Stimulated activated naive CD4-positive, alpha-beta T cell (primary cell): ENCODE results near the gene LRRC3C.
"Not testable (repeated sequence)": the region's sequence is repeated elsewhere in the genome, so short reads cannot be mapped to it uniquely, and the experiment has no call there.

Experiments used
- DNase-seq, 6 experiments: peaks; one replicate each; lab custom pipeline; 2025; lab: John Stamatoyannopoulos, UW

LRRC3C gene, protein sequence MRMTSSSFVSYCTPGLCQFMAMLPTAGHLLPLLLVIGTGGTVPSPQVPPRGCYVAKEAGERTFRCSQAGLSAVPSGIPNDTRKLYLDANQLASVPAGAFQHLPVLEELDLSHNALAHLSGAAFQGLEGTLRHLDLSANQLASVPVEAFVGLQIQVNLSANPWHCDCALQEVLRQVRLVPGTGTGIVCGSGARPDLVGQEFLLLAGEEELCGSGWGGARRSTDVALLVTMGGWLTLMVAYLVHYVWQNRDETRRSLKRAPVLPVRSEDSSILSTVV

DNA sequence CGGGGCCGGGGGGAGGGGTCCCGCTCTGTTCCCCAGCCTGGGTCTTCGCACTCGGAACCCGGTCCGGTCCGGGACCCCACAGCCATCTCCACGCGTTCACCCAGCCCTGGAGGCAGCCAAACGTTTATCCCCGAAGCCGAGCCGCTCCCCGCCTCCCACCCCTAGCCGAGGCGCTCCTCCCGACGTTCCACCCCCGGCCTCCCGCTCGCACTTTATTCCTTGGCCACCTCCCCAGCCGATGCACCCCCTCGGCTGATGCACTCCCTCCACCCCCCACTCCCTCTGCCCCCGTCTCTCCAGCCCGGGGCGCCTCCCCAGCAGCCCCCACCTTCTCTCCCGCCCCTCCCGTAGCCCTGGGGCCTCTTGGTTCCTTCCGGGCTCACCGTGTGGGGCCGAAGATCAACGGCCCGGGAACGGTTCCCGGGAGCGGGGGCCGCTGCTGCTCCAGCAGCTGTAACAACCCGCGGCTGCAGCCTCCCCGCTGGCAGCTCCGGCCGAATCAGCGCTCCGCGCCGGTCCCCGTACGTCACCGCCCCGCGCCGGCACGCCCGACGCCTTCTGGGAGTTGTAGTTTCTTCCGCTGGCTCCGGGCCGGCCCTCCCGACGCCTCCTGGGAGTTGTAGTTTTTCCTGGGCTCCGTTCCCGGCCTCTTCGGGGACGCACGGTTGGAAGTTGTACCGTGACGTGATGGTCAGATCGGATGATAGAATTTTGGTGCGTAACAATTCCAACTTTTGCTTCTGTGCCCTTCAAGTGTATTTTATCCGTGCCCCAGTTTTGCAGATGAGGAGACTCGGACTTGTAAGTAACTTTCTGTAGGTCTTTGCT is at the start of gene LRRC3C, which contains the start of gene ORMDL3:
Gene LRRC3C, plus strand, starts transcription at position 632 of the 828 bp plus-strand sequence. CDS start 13,792 bp downstream, outside the sequence.
Gene ORMDL3, minus strand, starts transcription at position 501 of the 828 bp plus-strand sequence. CDS start 3,398 bp downstream, outside the sequence.
- peak; percentile 81 to 91 (median 86) for DNase-seq

DNA sequence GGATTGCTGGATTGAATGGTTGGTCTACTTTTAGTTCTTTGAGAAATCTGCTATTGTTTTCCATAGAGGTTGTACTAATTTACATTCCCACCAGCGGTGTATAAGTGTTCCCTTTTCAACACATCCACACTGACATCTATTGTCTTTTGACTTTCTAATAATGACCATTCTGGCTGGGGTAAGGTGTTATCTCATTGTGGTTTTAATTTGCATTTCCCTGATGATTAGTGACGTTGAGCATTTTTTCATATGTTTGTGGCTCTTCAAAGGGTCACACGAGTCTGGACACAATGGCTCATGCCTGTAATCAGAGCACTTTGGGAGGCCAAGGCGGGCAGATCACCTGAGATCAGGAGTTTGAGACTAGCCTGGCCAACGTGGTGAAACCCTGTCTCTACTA is 41.4 kb upstream of the LRRC3C start:
- not testable (repeated sequence) for DNase-seq

DNA sequence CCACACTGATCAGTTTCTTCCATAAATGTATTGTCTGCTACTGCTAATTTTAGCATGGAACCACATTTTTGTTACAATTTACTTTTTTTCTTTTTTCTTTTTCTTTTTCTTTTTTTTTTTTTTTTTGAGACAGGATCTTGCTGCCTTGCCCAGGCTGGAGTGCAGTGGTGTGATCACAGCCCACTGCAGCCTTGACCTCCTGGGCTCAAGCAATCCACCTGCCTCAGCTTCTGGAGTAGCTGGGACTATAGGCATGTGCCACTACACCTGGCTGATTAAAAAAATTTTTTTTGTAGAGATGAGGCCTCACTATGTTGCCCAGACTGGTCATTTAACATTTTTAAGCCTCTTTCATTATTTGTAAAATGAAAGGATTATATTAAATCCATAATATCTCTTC is 40.5 kb upstream of the LRRC3C start:
- DNase-seq = no peak

DNA sequence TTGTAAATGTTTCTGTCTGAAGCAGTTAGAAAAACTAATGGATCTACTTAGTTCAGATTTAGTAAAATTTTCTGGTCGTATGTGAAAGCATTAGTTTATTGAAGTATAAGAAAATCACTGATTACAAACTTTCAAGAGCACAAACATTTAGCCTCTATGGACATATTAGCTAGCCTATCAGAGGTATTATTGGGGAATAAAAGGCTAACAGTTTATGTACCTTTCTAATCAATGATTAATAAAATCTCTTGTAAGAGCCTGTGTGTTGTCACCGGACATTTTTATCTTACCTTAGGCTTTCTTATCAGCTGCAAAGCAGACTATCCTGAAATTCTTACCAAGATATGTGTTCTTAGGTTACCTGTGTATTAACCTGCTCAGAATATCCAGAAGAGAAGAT is 38.3 kb upstream of the LRRC3C start:
- DNase-seq = no peak

DNA sequence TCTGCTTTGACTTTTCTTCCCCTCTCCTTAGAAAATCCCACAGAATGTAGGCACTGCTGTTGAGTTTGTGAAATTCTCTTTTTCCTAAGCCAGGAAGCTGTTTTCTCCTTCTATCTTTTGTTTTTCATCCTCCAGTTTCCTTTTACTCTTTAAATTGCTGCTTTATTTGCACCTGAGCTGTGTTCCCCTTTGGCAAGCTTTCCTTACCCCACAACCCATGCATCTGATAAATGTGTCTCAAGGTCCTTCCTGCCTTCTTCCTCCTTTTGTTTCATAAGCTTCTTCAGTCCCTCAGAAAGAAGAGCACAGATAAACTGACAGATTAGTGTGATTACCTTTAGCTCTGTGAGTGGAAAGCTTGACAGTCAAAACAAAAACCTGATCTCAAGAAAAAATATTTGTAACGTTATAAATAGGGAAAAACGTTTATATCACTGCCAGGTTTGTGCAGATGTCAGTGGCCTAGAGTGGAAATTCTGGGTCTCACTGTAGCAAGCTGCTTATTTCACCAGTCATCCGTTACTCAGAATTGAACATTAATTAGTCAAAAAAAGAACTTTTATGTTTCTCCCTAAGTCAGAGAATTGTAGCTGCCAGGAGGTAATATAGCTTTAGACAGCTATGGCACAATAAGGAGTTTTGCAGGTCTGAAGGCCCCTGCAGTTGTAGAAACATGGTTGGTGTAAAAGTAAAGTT is 32.7 kb upstream of the LRRC3C start:
- DNase-seq = no peak

DNA sequence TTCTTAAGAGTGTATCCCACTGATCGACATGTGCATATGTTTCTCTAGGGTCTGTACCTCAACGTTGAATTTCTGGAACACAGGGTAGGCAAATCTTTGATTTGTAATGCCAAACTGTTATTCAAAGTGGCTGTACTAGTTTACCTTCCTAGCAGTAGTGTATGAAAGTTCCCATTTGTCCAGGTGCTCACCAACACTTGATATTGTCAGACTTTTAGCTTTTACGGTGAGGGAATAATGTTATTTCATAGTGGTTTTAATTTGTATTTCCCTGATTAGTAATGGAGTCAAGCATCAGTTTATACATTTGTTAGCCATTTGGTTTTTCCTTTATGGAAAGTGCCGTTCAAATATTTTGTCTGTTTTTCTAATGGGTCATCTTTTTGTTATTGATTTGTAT is 29.4 kb upstream of the LRRC3C start:
- DNase-seq = no peak

DNA sequence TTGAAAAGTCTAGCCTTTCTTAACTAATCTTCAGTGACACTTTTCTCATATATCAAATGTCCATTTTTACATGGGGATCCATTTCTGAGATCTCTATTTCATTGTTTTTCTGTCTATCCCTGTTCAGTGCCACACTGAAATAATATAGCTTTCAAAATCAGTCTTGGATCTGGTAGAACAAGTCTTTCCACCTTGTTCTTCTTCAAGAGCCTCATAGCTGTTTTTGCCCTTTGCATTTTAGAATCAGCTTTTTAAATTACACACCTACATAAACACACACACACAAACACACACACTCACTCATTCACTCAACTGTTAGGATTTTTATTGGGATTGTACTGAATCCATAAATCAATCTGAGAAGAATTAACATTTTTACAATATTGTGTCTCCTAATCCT is 28.3 kb upstream of the LRRC3C start:
- no peak for DNase-seq

DNA sequence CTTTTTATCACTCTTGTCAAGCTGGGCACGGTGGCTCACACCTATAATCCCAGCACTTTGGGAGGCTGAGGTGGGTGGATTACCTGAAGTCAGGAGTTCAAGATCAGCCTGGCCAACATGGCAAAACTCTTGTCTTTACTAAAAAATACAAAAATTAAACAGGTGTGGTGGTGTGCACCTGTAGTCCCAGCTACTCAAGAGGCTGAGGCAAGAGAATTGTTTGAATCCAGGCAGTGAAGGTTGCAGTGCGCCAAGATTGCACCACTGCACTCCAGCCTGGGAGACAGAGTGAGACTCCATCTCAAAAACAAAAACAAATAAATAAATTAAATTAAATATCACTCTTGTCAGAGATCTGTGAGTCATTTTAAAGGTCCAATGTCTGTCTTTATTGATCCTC is 25.5 kb upstream of the LRRC3C start:
- not testable (repeated sequence) for DNase-seq

DNA sequence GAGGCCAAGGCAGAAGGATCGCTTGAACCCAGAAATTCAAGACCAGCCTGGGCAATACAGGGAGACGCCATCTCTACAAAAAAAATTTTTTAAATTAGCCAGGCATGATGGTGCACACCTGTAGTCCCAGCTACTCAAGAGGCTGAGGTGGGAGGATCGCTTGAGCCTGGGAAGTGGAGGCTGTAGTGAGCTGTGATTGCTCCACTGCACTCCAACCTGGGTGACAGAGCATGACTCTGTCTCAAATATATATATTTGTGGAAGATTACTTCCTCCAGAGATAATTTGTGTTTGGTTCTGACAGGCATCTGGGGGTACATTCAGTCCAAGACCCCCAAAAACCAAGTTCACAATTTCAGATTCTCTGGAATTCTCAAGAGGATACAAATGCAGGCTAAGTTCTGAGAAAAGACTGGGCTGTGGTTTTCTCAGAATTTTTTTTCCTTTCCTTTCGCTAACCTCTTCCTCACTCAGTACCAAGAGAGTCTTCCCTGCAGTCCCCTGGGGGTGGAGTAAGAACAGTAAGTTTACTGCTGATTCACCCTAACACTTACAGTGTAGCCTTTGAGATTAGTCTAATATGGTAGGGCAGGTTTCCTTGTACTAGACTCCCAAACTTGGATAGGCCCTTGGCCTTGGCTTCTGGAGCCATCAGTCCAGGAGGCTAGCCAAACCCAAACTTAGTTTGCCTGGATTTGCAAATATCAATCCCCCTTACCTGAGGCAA is 24.2 kb upstream of the LRRC3C start:
- no peak for DNase-seq

DNA sequence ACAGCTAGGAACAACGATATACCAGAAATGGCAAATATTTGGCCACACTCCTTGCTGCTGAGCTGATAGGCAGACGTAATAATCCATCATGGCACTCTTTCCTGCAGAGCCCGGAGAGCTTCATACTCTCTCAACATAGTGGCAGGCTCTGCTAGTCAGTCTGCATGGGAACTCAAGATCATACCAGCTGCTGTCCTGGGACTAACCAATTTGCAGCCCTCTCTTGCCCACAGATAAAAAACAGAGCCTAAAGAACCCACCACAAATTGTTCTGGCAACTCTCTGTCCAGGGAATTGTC is 22.6 kb upstream of the LRRC3C start:
- no peak for DNase-seq

DNA sequence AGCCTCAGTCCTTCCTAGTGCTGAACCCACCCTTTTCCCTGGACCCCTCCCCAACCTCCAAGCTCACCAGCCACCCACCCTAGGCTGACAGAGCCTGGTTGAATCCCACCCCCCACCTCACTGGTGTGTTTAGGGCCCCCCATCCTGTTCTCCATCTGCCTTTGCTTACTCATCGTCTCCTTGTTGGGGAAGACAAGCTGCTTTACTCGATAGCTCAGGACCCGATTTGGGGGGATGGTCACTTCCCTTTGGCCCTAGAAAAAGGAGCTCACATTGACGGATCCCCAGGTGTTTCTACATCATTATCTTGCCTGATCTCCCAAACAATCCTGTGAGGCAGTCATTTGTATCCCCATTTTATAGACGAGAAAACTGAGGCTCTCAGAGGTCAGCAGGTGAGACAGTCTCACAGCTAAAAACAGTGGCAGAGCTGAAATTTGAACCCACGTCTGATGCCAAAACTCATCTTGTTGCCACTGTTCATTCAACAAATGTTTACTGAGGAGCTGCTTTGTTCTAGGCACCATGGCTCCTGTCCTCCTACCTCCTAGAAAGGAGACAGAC is 18.7 kb upstream of the LRRC3C start:
- no peak for DNase-seq

DNA sequence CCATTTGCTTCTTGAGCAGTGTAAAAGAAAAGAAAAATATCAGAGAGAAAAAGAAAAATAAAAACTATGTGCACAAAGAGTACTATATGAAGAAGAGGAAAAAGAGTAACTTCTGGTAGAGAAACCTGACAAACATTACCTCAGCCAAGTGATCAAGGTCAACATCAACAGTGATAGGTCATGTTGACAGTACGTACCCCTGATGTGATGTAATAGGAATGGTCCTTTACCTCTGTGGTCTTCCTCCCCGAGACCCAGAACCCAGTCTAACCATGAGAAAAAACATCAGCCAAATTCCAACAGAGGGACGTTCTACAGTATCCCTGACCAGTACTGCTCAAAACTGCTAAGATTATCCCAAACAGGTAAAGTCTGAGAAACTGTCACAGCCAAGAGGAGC is 13.5 kb upstream of the LRRC3C start:
- no peak for DNase-seq

DNA sequence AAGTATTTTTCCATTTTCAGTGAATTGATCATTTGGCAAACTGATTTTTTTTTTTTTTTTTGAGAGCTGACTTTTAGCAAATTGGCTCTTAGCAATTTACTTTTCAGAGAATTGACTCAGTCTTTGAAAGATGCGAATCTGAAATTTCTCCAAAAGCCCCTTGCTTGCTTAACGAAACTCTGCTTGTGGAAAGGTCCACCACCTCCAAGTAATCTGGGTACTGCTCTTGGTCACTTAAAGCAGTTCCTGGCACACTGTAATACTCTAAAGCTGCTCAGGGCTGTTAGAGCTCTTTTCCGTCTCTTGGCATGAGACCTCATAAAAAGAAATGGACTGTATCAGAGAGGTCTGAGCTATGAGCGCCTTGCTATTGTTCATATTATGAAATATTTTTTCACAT is 12.0 kb upstream of the LRRC3C start:
- DNase-seq = no peak

DNA sequence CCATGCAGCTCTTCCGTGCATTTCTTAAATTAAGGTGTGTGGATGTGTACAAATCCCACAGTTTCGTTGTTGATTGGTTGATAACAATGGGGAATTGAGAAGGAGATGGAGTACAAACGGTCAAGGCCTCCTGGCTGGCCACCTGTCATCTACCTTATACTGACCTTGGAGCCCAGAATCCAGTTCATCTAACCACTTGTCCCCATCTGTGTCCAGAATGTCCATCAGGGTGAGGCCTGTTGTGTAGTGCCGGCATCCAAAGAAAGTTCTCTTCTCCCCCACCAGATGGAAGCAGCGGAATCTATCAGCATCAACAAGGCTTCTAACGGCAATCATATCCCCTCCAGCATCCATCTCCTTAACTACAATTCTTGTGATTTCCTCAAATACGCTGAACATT is 10.6 kb upstream of the LRRC3C start:
- DNase-seq = no peak

DNA sequence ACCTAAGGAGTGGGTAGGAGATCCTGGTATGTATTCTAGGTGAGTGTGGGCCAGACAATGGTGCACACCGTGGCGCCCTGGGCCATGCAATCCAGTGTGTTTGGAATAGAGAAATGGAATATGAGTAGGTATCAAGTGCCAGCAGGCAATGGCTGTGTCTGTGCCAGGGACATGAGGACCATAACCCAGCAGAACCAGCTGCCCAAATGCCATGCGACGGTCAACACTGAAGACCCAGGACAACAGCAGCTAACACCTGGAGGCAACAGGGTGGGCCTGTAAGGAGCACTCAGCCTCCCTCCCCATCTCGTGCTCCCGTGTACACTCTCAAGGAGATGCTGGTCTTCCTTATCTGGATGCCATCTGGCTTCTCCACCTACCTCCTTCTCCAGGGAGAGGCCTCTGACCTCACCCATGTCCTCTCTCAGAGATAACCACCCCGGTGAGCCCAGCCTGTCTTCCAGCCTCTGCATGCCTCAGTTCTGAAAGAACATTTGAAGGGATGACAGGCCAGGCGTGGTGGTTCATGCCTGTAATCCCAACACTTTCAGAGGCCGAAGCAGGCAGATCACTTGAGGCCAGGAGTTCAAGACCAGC is 8.3 kb upstream of the LRRC3C start:
- no peak for DNase-seq

DNA sequence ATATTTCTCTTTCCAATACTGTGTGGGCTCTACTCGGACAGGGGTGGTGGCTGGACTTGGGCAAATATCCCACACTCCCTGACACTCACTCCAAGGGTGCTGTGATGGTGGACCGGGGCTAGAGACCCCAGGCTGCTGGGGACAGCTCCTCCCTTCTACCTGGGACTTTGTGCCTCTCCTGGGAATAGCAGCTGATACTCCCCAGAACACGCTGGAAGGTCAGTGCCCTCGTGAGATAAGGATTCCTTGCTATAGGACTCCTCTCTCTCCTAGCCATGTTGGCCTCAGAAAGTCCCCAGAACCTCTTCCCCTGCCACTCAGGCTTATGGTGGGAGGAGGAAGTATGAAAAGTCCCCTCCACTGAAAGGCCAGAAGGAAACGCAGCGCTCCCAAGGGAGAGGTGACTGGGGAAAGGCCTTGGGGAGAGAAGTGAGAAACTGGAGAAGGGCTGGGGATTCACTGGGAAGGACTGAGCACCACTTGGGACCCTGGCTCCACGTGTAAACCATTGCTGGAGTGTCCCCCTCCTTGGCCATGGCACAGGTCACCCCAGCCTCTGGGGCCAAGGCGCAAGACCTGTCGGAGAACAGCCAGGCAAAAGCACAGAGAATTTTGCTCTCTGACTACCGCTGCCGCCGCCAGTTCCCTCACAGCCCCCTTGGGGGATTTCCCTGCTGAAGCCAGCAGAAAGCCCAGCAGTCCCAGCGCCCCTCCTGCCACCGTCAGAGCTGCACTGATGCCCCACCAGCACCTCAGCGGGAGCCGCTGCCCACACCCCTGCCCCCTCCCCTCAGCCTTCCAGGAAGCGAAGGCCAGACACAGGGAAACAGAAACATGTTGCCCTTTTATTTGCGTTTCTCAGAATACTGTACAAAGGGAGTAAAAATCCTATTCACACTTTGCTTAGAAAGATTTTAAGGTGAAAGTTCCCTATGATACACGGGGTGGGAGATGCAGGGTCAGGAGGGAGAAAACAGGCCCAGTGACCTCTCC is 7.0 kb upstream of the LRRC3C start:
- DNase-seq = peak in 2 of 6 experiments; percentile 23 to 24

DNA sequence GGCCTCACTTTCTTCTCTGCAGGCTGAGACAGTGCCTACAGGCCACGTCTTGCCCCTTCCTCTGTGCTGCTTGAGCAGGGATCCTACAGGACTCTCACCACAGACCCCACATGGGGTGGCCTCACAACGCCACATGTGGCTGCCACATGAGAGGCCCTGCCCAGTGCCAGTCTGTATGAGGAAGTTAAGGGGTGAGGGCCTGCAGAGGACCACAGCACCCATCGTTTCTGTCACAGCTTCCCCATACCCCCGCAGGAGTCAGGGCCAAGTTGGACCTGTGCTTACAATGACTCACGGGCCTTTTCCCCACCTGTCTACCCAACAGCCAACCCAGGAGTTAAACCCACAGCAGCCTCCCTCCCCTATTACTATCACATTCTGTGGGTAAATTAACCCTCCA is 6.2 kb upstream of the LRRC3C start:
- DNase-seq = no peak

DNA sequence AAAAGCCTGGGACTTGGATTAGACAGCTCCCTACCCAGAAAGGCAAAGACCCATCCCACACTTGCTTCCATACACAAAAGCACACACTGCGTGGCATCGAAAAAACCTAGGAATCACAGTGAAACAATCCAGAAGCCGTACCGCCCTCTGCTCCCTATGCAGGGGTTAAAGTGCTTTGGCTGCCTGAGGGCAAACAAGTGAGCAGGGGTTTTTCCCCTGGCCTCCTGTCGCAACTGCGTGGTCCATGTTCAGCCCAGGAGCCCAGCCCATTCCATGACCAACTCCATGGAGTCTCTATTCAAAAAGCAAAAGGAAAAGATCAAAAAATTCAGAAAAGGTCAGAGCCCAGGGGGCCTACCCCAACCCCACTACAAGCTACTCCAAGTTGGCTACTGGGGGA is 5.5 kb upstream of the LRRC3C start:
- DNase-seq = no peak

DNA sequence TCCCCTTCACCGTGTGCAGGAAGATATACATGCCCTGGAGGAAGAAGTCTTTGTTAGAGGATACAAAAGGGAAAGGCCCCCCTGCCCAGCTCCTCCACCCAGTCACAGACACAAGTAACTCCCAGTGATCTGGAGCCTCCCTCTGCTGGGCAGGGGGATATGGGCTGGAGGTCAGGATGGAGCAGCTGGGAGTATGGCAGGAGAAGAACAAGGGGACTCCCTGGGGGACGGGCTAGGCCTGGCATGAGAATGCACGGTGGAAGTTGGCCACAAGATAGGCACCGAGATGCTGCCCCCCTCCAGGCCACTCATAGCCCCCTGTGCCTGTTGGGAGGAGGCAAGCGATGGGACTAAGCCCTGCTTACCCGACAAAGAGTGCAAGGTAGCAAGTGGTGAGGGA is 4.3 kb upstream of the LRRC3C start:
- no peak for DNase-seq
